CD4-positive, alpha-beta T cell treated with Interleukin-15 for 1 hour (primary cell): ENCODE measurements around the gene ARHGAP26.
A peak's percentile ranks its signal among the peaks of the same experiment; 100 is the strongest.

Source experiments
- DNase-seq: peaks from one replicate; pipeline ENCODE4 v3.0.0-alpha.2; 2020

The ARHGAP26 gene

DNA sequence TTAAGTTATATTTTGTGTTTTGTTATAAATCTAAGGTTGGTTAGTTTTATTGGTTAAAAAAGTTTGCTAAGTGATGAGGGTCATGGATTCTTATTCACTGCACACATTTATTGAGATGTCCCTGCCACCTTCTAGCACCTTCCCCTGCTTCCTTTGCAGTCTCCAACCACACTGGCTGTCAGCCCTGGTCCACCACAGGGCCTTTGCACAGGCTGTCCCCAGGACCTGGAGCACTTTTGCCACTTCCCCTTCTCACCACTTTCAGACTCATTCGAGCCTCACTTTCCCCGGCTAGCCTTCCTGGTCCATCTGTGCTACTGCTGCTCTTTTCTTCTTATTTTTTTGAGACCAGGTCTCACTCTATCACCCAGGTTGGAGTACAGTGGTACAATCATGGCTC lies 45.3 kb downstream of the ARHGAP26 start:
- DNase-seq: no peak

DNA sequence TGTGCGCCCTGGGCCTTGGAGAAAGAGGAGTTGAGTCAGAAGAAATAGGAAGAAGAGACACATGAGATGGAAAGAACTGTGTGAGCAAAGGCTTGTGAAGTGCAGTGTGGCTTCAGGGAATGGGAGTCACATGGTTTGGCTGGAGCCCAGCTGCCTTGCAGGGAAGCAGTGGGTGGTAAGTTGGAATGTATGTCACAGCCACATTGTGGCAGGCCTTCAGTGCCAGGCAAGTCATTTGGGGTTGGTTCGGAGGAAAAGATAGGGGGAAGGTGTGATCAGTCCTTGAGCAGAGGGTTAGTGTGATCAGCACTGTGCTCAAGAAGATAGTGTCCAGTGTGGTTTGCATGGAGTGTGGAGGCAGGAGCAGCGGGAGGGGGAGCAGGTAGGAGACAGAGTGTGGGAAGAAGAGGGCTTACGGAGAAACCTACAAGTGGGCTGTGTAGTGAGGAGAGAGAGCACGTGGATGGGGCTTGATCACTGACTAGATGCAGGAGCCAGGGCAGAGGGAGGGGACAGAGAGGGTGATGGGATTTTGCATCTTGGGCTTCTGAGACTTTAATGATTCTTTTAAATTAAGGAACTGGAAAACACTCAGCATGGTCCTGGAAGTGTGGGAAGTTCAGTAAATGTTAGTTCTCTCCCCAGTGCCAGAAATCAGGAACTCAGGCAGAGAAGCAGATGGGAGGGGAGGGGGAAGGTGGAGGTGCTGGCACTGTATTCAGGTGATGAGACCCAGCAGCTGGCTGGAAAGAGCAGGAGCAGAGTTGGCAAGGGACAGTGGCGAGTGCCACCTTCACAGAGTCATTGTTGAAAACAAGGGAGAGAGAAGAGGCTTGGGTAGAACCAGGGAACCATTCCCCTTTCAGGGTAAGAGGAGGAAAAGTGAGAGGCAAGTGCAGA lies 46.6 kb downstream of the ARHGAP26 start:
- DNase-seq: no peak

DNA sequence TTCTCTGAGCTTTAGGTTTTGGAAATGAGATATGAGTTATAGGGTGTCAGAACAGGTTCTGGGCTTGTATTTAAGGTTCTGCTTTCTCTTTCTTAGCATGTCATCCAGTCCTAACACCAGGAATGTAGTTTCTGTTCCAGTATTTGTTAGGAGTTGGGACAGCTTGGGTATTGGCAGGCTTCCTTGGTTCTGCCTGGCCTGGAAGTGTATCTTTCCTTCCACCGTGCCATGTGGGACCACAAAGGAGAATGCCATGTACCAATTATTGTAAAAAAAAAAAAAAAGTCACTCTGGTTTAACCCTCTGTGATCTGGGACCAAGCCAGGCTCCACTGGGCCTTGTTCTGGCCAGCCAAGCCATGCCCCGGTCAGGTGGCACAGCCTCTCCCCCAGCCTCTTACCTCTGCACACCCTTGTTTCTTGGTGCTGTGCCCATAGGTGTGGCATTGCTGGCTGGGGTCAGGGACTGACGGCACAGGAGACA lies 47.8 kb downstream of the ARHGAP26 start:
- DNase-seq: no peak

DNA sequence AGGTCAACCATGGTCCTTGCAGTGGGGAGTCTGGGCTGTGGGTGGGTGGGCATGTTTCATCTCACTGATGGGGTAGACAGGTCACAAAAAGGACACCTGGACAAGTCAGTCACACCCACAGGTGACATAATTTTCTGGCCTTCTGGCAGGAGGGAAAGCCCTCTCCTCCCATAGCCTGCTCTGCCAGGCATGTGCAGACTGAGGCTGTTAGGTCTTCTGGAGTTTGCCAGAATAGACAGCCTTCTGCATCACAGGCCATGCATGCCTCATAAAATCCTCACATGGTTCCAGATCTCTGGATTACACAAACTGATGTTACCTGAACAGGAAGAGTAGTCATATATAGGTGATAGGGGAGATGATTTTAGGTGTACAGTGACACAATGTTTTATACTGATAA lies 49.1 kb downstream of the ARHGAP26 start:
- no peak for DNase-seq

DNA sequence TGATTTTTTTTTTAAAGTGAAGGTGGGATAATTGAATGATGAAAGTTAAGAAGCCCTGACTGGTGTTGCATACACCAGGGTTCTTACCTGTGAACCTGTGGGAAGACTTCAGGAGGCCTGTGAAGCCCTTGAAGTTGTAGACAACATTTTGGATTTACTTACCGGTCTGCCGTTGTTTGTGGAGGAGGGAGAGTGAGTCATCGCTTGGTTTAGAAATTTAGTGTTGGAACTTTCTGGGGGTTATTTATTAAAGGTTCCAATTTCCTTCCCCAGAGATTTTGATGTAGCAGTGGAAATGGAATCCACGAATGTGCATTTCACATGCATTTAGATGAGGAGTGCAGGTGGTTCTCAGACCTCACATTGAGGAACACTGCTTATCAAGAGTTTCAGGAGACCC lies 49.6 kb downstream of the ARHGAP26 start:
- no peak for DNase-seq

DNA sequence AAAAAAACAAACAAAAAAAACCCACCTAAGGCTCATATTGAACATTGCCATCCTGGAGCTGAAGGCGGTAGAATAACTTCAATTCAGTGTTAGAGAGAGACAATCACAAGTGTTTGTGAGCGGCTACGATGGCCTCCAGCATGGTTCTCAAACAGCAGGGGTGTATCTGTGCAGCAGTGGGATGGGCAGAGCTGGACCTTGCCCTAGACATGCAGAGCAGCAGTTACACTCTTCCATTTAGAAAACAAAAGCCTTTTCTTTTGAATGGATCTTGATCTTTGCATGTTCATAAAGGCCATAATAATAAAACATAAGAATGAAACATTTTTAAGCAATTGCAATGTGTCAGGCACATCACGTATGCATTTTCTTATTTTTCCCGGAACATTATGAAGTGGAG lies 50.3 kb downstream of the ARHGAP26 start:
- DNase-seq: no peak

DNA sequence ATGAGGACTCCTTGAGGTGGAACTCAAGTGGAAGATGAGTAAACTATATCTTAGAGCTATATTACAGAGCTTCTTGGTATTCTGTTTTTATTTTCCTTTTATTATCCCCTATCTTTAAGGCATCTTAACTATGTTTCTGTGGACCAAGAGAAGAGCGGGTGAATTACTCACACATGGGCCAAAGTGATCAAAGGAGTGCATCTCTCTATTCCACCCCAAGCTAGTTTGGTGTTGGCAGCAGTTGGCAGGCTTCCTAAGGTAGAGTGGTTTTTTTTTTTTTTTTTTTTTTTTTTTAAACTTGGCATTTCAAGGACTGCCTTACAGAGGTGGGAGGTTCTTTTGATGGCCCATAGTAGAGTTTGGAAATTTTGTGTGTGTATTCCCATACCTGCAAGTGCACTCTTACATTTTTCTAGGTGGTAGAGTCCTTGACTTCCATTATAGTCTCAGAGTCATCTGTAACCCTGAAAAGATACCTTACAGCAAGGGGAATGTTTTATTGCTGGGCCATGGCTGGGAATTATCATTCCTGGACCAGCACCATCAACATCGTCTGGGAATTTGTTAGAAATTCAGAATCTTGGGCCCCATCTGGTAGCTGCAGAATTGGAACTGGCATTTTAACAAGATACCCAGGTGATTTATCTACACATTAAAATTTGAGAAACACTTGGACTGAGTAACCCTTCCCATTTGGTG lies 51.0 kb downstream of the ARHGAP26 start:
- no peak for DNase-seq

DNA sequence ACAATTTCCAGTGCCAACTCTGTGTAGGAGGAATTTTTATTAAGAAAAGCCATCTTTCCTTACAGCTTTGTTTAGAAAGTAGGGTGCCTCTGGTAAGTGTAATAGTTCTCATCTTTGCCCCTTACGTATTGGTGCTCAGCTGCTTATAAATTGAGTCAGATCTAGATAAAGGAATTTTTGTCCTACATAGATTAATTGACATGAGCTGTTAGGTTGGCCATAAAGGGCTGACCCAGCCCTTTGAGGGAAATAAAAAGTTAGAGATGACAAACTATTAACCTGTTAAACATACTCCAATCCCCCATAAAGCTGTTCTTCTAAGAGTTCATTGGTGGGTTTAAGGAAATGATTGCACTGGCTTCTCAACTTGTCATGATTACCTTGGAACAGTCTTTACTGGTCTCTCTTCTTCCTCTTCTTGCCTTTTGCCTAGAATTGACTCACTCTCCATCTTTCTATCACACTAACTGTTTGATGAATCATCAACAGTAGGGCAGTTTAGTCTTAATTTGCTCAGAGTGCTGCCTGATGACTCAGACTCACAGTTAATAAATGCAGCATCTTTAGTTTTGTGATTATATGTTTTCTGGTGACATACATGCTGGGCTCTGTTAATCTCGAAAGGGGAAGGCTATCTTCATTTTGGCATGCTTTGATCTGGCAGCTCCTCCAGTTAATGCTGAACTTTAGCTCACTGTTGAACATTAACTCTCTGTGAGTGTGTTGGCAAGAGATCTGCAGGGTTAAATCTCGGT lies 51.7 kb downstream of the ARHGAP26 start:
- no peak for DNase-seq

DNA sequence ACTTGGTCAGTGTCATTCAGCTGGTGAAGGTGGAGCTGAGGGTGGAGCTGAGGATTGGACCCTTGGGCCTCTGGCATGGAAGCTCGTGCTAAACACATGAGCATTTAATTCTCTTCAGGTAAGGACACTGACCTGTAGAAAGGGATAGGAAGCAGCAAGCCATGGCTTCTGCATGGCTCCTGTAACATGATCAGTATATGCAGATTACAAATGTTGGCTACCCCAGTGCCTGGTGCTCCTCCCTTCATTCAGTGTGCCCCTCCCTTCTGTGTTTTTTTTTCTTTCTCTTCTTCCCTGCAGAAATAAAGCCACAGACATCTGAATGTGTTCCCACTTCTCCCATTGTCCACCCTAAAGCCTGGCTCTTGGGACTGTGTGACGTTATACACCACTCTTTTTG lies 52.9 kb downstream of the ARHGAP26 start:
- DNase-seq: no peak

DNA sequence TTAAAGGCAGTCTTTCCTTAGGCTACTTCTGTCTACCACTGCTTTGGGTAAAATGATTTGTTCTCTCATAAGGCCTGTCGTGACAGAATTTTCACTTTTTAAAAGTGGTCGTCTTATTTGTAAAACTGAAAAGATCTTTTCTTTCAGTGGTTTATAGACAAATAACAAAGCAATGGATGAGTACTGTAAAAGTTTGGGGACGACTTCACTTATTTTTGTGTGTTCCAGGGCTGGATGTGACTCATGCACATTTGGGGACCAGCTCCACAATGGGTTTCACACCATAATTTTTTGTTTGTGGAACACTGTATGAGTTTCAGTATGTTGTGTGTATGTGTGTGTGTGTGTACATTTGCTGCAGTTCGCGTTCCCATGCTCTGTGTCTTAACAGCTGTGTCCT lies 53.6 kb downstream of the ARHGAP26 start:
- DNase-seq: no peak

DNA sequence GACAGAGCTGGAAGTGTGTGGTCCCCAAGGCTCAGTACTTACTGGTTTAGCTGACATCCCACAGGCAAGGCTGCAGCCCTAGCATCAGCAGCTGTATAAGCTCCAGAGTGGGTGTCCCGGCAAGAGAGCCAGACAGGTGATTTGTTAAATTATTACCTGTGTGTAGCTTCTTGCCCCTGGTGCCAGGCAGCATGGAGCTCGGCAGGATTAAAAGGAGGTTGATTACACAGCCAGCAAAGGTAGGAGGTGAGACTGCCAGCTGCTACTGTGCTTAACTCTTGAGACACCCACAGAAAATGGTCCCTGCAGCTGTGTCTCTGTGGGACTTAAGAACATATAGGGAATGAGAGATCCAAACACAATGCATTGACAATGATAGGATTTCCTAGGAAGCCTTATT lies 54.2 kb downstream of the ARHGAP26 start:
- DNase-seq: no peak

DNA sequence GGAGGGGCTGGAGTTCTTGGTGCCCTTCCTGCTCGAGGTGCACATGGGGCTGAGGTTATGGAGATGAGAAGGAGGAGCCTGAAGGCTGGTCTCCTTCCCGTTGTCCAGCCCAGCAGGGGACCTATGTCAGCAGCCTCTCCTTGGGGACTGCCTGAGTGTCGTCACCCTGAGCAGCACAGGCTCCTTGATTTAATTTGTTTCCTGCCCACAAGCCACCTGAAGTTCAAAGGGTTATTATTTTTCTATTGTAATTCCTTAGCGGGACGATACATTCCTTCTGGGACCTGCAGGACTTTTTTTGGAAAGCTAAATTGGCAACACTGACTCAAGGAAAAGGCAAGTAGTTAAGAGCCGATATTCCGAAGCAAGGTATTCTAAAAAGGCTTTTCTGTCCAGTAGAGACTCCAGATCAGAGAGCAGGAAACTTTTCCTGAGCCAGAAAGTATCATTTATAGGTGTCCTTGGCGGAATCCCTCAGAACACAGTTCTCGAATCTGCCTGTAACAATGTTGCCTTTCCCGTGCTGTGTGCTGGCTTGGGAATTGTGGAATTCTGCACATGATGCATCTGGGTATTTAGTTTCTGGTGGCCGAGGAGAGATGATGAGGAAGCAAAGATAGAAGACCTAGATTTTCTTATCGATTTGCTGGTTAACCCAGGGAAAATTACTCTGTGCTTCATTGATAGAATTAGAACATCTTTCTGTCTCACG lies 55.4 kb downstream of the ARHGAP26 start:
- no peak for DNase-seq

DNA sequence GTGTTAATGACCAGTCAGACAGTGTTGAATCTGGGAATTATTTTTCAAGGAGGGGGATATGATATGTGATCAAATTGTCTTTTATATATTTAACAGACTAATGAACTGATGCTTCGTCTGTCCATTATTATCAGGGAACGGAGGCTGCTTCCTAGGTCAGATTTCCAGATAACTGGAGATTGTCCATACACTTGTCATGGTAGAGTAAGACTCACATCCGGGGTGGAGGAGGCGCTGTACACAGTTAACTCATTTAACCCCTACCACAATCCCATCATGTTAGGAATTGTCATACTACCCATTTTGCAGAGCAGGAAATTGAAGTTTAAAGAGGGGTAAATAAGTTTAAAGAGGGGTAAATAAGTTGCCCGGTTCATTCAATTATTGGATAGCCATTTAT lies 55.9 kb downstream of the ARHGAP26 start:
- DNase-seq: no peak

DNA sequence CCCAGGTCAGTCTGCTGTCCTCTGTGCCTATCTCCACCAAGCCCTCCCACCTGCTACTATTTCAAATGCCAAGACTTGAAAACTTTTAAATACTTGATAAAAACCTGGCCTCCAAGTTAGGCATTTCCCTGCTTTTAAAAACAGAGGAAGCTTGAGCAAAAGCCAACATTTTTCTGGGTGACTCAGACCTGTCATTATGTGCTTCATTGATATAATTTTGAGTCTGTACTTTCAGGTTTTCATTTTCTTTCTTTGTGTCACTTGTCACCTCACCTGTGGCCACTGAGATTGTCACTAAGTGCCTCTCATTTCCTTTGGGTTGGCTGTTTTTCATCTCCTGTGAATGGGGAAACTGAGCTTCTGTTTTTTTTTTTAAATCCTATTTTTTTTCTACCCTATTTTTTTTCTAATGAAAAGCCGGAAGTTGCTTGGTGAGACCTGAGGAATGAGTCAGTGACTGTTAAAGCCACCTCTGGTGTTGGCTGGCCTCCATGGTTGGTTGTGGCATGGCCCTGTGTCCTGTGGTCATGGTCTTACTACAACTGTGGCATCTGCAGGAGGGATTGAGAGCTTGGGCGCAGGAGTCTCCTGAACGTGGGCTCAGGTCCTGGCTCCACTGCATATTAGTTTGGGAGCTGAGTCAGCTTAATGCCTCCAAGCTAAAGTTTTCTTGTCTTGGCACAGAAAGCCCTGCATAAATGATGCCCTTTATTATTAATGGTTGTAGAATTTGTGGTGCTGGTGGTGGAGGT lies 56.7 kb downstream of the ARHGAP26 start:
- DNase-seq: peak; percentile 40

DNA sequence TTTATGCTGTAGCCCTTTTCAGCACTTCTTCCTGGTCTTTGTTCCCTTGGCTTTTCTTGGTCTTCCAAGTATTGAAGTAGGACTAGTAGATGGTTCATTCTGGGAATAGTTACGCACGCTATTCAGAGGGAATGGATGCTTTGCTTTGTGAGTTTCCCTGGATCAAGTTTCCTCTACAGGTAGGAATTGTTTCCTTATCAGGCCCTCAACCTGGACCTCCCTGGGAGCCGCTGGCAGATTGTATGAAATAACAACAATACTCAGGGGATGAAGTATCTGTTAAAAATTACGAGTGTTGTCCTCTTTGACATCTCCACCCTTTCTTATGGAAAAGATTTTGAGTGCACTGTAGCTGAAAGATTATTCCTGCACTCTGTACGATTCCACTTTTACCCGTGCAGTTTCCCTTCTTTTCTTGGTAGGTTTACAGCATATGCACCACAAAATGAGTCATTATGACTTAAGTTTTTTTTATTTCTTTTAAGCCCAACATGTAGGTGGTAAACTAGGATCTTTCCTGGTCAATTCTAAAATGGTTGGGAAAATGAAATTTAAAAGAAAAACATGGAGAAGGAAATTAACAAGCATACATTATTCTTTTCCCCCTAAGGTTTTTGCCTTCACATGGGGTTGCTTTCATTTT lies 57.9 kb downstream of the ARHGAP26 start:
- no peak for DNase-seq

DNA sequence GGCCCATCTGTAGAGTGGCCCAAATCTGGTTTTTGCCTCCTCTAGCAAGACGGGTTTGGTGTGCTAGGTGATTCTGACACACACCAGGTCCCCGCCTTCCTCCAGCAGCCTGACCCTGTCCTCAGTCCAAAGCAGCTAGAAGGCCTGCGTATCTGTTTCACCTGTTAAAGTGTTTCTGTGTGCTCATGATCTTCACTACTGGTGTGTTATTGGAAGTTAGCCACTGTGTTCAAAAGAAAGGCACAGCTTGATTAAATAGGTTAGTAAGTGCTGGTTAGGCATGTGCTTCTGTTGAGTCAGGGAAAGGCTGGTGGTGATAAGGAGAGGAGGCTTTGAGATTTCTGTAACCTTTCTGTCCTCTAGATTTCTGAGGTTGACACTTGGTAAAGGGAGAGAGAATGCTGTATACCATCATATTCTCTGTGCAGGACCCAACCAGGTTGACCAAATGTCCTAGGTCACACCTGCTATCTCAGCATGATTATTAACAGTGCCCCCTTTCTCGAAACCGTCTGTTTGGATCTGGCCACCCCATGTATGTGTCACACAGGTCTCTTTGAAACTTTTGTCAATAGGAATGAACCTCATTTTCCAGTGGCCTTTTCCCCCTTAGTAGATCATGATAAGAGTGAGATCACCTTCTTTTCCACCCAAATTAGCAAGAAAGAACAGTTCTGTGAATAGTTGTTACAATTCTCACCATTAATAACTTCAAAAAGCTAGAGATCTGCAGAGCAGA lies 58.8 kb downstream of the ARHGAP26 start:
- no peak for DNase-seq

DNA sequence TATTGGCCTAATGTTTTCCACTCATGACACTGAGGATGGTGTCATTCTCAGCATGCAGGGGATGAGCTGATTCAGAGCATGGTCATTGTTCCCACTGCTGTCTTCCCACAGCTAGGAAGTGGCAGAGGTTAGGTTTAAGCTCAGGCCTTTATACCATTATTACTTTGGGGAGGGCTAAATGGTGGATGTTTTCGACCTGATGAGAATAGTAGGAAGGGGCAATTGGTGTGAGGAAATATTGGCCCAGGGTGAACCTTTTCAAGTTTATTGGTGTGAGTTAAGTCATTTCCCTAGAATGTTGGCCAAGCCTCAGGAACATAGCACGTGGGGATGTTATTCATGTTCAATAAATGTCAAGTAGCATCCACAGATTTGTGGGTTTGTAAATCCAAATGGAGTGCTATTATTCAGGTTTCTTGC lies 59.6 kb downstream of the ARHGAP26 start:
- DNase-seq: no peak

DNA sequence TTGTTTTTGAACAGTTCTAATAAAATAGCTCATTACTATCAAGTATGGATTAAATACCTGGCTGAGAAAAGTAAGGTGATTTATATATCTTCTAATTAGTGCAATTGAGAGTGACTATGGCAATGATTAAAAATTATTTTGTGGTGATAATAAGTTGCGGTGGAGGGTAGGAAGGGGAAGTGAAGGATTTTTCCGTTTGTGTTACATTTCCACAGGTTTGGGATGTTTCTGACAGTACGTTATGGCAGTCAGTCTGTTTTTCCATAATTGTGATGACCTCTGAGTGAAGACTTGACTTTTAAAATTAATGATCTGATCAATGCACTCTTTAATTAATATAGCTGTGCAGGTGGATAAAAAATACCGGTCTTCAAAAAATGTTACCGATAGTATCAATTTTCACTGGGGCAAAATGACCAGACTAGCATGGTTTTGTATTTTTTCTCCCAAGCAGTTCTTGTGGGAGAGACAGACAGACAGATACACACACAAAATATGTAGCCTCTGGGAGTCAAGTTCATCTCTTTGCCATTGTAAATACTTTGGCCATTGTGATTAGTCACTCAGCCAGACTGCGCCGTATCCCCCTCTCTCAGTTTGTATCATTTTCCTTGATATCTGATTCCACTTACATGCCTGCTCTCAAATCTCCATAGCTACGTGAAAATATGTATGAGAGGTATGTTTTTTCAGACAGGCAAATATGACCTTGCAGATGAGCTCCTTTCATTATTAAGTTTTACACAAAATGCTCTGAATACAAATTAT lies 60.2 kb downstream of the ARHGAP26 start:
- no peak for DNase-seq

DNA sequence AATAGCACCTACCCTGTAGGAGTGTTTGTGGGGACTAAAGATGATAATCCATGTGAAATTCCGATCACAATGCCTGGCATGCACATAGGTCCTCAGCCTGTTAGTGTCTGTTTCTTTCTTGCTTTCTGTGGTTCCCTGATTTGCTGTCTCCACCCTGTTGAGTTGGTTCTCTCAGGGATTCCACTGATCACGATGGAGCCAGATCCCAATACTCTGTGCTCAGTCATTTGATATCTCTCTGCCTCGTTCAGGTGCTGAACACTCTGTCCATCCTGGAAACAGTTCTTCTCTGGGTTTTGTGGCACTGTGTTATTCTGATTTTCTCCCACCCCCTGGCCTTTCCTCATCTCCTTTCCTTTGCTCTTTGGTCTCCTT lies 60.8 kb downstream of the ARHGAP26 start:
- no peak for DNase-seq

DNA sequence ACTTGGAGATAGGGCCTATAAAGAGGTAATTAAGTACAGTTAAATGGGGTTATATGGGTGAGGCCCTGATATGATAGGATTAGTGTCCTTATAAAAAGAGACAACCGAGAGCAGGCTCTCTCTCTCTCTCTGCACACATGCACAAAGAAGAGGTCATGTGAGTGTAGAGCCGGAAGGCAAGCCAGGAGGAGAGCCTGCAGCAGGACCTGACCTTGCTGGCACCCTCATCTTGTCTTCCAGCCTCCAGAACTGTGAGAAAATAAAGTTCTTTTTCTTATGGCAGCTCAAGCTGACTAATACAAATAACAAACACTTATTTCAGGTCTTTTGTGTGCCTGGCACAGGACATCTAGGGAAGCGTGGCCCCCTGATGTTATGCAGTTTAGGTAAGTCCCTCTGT lies 62.1 kb downstream of the ARHGAP26 start:
- no peak for DNase-seq
